Uterus (tissue), 2 donors: ENCODE results near the gene HES7.

Experiments used
- POLR2A ChIP-seq, 2 donors: fragments of 450-650 bp; IDR thresholded peaks; one replicate each; pipeline ENCODE4 v1.6.1; 2016; ENCODE audit warnings: antibody characterized with exemption in 2 of 2, mild to moderate bottlenecking in 1 of 2, moderate library complexity in 1 of 2
- TF ChIP-seq, protein P1 (sequence below), 4 experiments: fragments of 200-600 bp in 2 of 4; fragments of 450-650 bp in 2 of 4; sonication (generic) in 2 of 4; IDR thresholded peaks; one replicate each; pipeline ENCODE4 v1.5.1; 2016 to 2019; ENCODE audit warnings: antibody characterized with exemption in 4 of 4, mild to moderate bottlenecking in 2 of 4, moderate library complexity in 1 of 4

DNA sequence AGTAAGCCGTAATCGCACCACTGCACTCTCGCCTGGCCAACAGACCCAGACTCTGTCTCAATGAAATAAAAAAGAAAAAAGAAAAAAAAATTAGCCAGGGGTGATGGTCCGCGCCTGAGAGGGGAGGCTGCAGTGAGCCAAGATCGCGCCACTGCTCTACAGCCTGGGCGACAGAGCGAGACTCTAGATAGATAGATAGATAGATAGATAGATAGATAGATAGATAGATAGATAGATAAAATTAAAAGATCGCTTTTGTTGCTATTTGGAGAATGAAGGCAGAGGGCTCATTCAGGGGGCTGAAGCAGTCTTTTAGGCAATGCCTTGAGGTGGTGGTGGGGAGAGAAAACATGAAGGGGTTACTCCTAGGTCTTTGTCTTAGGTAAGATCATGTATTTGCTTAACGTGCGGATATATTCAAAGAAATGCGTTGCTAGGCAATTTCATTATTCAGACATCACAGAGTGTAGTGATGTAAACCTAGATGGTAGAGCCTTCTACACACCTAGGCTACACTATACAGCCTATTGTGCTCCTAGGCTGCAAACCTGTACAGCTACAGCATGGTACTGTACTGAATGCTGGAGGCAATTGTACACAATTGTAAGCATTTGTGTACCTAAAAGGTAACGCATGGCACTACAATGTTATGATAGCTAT lies 4.3 kb upstream of the HES7 start:
- TF ChIP-seq, protein P1, sequence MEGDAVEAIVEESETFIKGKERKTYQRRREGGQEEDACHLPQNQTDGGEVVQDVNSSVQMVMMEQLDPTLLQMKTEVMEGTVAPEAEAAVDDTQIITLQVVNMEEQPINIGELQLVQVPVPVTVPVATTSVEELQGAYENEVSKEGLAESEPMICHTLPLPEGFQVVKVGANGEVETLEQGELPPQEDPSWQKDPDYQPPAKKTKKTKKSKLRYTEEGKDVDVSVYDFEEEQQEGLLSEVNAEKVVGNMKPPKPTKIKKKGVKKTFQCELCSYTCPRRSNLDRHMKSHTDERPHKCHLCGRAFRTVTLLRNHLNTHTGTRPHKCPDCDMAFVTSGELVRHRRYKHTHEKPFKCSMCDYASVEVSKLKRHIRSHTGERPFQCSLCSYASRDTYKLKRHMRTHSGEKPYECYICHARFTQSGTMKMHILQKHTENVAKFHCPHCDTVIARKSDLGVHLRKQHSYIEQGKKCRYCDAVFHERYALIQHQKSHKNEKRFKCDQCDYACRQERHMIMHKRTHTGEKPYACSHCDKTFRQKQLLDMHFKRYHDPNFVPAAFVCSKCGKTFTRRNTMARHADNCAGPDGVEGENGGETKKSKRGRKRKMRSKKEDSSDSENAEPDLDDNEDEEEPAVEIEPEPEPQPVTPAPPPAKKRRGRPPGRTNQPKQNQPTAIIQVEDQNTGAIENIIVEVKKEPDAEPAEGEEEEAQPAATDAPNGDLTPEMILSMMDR (IDR thresholded peaks at IDR 0.05) = no peak
- TF ChIP-seq POLR2A (IDR thresholded peaks at IDR 0.05) = no peak
